ENCODE data around the gene SPOP.

DNA sequence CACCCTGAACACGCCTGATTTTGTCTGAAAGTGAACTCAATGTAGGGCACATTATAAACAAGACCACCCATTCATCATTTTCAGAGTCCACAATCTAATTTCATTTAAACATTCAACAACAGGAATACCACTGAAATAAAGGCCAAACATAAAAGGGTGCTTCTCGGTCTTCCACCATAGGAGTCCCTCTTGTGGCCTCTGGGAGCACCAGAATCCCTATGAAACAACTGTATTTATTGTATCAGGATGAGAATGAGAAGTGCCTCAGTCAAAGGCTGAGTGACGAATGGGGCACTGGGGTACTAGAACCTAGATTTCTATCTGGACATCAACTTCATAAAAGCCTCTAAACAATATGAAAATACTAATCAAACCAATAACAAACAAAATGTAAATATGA is 61.8 kb downstream of the SPOP start:
- TF ChIP-seq, protein P1, sequence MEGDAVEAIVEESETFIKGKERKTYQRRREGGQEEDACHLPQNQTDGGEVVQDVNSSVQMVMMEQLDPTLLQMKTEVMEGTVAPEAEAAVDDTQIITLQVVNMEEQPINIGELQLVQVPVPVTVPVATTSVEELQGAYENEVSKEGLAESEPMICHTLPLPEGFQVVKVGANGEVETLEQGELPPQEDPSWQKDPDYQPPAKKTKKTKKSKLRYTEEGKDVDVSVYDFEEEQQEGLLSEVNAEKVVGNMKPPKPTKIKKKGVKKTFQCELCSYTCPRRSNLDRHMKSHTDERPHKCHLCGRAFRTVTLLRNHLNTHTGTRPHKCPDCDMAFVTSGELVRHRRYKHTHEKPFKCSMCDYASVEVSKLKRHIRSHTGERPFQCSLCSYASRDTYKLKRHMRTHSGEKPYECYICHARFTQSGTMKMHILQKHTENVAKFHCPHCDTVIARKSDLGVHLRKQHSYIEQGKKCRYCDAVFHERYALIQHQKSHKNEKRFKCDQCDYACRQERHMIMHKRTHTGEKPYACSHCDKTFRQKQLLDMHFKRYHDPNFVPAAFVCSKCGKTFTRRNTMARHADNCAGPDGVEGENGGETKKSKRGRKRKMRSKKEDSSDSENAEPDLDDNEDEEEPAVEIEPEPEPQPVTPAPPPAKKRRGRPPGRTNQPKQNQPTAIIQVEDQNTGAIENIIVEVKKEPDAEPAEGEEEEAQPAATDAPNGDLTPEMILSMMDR (IDR thresholded peaks at IDR 0.05): peak in 7 of 12 donors; percentile 20 to 49 (median 34)
- TF ChIP-seq POLR2A (IDR thresholded peaks at IDR 0.05): no peak
